ENCODE data around the gene HTT-AS.

DNA sequence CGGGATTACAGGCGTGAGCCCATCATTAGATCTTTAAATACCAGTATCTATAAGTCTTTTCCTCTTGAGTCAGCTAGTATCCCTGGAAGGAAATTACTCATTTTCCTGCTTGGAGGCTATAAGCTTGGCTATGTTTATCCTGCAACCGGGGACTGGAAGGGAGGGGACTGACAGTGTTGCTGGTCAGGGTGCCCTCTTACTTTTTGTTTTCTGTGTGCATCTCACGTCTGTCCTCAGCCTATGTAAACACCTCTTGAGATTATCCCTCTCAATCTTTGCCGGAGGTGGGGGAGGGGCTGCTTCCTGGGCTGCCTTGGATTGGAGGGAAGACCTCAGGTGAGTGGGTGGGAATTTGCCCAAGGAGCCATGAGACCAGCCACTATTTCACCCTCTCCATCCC is 37.1 kb upstream of the HTT-AS start:
- no peak for TF ChIP-seq POLR2A (IDR thresholded peaks at IDR 0.05; ENCODE audit: low read depth, low read length)
- no peak for TF ChIP-seq POLR2AphosphoS5 (IDR thresholded peaks at IDR 0.05; ENCODE audit: low read depth, low read length)
- no peak for TF ChIP-seq TAF1 (IDR thresholded peaks at IDR 0.05; ENCODE audit: borderline replicate concordance, low read depth, low read length)
